ENCODE data around the gene ATXN1.

Gene ATXN1

DNA sequence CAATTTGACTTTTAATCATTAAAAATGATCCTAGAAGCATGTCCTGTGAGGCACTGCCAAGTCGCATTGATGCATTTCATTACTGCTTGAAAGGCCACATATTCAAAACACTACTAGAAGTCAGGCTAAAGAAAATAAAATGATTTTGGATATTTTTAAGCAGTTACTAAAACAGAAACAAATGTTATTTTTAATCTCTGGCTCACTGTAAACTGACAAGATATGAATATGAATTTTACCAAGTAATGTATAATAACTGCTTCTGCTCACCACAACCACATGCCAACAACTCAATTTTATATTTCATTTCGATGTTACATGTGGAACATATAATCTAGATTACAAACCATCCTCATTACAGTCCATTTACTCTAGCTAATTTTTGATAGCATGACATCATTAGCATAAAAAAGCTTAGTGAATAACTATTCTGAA lies 90.6 kb downstream of the ATXN1 start:
- no peak for DNase-seq

DNA sequence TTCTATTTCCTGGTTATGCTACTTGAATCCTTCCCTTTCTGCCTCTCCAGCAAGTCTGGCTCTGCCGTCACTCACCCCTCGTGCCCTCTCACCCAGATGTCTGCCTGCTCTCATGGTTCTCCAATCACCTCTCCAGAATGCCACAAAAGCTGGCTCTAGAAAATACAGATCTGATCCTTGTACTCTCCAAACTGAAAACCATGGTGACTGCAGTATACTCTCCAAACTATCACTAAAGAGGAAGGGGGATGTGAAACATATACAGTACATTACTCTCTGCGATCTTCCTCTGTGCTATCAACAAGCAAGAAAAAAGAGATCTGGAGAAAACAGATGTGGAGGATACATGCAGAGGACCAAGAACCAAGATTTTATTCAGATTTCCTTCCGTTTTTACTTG lies 91.1 kb downstream of the ATXN1 start:
- no peak for DNase-seq

DNA sequence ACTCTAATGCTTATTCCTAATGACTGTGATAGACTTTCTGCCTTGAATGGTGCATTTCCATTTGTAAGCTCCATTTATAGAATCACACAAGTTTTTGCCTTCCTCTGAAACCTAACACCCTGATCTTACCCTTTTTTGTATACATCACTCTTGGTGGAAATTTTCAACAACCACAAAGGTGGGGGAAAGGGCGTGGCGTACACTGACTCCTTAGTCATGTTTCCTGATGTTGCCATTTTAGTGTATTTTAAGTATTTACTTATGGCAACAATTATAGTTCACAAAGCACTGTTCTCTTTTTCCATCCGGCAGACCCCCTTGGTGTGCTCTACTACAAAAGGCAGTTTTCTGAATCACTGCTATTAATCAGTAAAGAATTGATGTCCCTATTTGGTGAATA lies 92.0 kb downstream of the ATXN1 start:
- peak; percentile 39 to 46 for DNase-seq

DNA sequence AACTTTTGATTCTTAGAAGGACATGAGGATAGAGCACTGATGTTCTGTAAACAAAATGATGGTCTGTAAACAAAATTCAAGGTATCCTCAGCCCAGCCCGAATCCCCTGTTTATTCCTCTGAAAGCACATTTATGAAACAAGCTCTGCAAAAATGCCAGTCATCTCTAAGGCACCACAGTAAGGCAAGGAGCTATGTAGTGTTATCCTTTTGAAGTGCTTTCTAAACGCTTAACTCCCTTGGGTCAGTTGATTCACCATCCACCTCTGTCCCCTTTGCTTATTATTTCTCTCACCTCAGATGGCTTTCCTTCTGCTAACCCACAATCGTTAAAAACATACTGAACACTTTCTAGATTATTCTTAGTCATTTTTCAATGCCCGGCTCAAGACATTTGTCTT lies 93.8 kb downstream of the ATXN1 start:
- no peak for DNase-seq

DNA sequence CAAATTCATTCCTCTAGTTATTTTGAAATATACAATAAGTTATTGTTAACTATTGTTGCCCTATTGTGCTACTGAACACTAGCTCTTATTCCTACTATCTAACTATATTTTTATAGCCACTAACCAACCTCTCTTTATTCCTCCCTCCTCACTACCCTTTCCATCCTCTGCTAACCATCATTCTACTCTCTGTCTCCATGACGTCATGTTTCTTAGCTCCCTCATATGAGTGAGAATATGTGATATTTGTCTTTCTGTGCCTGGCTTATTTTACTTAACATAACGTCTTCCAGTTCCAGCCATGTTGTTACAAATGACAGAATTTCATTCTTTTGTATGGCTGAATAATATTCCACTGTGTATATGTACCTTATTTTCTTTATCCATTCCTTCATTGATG lies 95.3 kb downstream of the ATXN1 start:
- no peak for DNase-seq

DNA sequence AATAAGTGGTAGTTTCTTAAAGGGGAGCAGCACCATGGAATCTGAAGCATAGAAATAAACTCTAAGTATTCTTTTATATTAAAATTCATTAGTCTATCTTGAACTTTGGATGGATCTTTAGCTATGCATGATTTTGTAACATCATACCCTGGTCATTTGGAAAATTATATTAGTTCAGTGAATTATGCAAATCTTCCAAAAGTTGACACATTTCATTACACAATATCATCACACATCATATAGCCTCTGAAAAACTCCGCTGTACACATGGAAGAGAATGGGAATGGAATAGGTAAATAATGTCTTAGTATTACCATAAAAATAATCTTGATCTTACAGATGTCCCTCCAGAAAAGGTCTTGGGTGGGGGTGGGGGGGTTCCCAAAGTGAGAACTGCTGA lies 96.1 kb downstream of the ATXN1 start:
- no peak for DNase-seq

DNA sequence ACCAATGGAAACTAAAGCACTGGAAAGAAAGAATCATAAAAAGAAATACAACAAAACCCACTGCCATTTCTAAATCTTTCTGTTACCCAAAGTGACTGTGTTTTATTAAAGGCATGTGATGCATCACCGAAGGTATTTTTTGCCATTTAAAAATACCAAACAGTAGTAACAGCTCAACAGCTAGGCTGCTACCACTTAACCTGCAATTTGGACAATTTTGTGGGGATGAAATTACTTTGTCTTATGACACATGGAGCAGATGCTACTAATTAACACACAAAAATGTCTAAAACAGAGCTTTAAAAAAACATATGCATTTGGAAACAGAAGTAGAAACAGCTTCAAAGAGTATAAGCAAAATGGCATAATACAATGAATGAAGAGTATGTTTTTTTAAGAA lies 97.4 kb downstream of the ATXN1 start:
- no peak for DNase-seq

DNA sequence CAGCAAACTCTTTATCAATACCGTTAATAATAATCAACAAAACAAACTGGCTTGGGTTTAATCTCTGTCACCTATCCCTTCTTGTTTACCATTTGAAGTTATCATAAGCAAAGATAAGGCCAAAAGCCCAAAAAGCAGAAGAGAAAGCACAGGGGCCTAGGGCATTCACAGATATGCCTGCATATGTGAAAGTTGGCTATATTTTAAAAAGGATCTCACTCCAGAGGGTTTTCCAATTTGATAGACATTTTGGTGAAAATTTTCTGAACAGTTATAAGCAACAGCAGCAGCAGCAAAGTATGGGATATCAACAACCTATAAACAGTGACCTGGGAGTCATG lies 101.1 kb downstream of the ATXN1 start:
- no peak for DNase-seq

DNA sequence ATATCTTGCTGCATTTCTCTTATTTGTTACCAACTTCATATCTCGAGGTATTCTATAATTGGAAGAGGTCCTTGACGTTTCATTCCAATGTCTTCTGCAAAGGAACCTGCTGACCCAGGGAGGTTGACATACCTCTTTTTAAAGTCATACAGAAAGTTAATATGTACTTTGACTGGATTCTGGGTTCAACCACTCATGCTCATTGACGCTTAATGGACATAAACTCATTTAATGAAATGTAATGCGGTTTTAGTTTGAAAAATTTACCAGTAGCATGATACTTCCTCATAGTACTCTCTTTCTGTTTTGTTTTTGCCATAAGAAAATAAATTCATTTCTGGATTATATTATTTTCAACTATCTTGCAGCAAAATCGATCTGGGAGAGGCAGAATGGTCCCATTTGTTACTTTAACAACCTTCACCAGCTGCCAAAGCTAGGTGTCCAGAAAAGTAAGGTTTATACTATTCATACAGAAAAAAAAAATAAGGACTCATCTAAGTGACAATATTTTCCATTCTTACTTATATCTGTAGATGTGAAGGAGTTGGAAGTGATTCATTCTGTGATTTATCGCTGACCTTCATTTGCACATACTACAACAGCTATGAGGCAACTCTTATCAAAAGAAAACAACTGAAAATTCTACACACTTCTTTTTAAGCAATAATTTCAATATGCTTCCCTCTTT lies 101.6 kb downstream of the ATXN1 start:
- DNase-seq, result no peak

DNA sequence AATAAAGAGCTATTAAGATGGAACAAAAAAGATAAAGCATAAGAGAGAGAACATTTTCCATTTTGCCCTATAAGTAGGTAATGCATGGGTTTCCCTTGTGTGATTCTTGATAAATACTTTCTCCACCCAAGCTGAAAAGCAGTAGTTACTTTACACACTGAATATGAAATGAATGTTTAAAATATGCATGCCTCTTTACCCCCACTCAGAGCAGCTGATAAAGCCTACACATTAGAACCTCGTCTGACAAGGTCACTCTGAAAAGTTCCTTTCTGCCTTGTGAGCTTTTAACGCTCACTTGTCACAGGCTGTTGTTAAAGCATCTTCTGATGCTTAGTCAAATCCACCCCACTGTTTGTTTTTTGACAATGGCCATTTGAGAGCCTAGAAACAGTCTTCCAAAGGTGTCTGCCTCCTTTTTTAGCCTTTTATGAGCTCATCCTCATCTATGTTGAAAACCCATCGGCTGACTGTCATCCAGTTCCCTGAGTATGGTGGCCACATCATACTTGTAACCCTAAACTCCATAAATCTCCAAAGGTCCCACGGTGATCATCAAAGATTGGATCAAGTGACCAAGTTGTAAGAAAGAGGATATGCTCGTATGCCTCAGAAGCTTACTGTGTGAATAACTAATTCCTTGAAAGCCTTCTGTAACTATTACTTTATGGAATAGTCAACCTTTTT lies 102.8 kb downstream of the ATXN1 start:
- DNase-seq, result no peak

DNA sequence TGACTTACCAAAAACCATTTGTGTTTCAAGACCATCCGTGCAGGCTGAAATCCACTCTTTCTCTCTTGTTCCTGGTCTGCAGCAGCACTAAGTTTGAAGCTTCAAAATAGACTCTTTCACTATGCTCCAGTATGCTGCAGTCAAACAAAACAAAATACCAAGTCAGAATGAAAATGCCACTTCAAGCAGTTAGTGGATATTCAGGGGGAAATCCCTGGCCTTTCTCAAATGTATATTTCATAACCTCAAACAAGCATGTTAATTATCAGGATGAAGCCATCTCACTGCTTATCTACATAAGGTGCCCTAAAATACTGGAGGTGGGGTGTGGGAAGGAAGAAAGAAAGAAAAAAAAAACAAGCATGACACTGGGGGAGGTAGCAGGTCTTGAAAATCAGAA lies 103.5 kb downstream of the ATXN1 start:
- no peak for DNase-seq

DNA sequence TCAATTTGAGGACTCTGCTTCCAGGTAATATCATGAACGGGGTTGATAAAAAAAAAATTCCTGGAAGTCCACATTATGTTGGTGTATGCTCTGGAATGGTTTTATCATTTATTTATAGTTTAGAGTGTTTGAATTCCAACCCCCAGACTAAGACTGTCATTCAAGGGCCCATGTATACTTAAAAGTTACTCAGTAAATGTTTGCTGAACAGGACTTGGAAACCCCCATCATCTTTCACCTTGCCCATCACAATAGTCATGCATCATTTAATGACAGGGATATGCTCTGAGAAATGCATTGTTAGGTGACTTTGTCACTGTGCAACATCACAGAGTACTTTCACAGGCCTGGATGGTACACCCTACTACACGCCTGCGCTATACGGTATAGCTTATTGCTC lies 104.8 kb downstream of the ATXN1 start:
- DNase-seq, result no peak

DNA sequence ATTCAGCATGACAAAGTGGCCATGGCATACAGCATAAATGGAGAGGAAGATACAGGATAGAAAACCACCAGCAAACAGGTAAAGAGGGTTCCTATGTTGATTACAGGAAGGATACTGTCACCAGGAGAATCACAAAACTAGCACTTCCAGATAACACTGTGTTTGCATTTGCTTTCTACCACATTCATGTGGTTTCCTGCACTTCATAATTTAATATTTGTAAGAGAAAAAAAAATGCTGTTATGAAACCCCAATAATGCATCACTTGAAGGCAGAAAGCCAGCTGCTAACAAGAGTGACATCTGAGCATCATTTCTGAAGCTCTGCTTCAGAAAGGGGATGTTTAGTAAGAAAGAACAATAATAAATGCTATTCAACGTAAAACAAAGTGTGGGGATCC lies 106.6 kb downstream of the ATXN1 start:
- DNase-seq, result no peak

DNA sequence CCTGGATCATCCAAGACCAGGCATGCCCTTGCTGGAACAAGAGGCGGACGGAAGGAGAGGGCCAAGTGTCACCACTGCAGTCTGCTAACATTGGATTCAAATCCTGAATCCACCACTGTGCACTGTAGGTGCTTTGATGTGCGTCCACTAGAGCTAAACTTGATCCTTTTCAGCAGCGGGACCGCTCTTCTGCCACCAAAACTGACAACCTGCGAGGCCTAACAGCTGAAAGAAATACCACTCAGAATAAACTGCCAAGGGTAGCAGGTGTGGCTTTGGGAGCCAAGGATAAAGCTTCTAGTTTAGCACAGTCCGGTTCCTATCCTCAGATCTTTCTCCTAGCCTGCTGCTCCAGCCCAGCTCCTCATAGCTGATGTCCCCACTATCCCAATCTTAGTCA lies 108.0 kb downstream of the ATXN1 start:
- no peak for DNase-seq

DNA sequence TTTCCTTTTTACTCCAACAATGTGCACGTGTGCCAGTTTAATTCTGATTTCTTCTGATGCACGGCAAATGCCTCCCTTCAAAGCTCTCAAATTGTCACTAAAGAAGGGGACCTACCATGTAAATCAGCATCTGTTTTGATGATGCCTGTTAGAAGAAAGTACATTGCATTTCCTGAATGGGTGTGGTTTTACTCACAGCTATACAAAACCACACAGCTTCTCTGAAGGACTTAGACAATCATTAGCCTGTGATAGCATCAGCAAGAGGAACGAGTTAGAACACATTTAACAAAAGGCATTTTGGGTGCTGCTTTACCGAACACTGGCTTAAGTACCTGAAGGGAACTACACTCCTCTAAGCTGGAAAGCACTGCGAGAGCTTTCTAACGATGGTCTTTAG lies 109.4 kb downstream of the ATXN1 start:
- DNase-seq, result no peak

DNA sequence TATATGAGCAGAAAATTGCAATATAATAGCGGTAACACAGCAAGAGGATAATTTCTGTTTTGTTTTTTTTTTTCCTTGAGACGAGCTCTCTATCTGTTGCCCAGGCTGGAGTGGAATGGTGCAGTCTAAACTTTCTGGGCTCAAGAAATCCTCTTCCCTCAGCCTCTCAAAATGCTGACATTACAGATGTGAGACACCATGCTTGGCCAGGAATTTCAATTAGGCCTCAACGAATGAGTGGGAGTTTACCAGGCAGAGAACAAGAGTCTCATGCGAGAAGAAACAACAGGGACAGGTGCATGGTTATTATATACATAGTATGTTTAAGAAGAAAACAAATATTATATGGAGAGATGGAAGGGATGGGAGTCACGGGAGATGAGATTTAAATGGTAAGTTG lies 111.4 kb downstream of the ATXN1 start:
- DNase-seq, result no peak

DNA sequence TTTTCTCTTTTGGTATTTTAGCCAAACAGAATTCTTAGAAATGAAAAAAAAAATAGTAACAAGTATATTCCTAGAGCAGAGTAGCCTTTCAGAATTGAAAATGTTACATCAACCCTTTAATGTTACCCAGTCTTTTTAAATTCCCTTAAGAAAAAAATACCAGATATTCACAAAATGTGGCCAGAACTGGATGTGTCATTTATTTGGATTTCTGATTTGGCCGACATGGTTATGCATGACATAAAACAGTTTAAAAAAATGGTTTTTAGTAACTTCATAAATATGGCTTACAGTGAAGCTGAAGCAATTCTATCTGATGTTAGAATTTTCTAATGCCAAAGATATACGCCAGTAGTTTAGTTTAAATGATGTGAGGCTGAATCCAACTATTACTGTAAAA lies 112.0 kb downstream of the ATXN1 start:
- DNase-seq, result no peak

DNA sequence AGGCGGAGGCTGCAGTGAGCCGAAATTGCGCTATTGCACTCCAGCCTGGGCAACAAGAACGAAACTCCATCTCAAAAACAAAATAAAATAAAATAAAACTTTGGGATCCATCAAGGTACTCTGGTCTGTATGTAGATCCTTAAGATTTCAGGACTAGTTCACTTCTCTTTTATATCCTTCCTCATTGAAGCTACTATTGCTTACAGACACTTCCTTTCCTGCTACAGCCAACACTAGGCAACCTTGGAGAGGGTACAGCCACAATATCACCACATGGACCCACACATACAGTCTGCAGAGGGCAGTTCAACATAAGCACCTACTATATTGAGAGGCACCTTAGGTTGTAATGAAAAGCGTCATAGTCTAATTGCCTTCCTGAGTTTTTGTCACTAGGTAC lies 113.3 kb downstream of the ATXN1 start:
- no peak for DNase-seq

DNA sequence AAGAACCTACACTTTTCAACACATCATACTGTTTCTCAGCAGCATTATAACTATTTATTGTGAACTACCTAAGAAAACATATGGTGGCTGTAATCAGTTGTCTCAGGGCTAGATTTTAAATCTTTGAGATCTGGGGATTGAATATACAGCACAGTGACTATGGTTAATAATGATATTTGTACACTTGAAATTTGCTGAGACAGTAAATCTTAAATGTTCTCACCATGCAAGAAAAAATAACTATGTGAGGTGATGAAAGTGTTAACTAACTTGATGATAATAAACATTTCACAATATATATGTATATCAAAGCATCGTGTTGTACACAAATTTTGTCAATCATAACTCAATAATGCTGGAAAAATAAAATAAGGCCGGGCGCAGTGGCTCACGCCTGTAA lies 113.8 kb downstream of the ATXN1 start:
- DNase-seq, result no peak

DNA sequence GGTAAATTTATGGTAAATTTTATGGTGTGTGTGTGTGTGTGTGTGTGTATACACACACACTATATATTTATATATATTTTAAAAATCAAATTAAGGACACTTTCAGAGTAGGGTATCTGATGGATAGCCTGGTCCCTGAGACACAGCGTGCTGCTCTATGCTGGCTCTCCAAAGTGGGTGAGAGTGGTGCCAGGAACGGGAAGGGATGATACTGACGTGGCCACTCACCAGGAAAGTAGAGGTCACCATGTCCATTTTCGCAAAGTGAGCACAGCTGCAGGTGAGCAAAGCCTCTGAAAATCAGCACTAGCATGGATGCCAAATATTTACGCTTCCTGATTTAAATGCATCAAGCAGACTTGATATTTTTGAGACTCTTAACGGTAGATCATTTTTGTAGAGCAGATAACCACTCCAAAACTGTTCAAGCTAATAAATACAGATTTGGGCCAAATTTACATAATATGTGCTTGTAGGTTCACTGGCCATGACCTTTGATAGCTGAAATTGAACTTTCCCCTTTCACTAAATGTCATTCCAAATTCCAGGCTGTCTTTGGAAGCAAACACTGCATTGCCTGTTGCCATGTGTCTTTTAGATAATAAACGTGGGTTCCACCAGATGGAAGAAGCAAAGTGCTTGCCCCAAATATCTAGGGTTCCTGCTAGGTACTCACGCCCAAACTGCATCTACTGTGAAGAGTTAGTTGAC lies 116.6 kb downstream of the ATXN1 start:
- no peak for DNase-seq

DNA sequence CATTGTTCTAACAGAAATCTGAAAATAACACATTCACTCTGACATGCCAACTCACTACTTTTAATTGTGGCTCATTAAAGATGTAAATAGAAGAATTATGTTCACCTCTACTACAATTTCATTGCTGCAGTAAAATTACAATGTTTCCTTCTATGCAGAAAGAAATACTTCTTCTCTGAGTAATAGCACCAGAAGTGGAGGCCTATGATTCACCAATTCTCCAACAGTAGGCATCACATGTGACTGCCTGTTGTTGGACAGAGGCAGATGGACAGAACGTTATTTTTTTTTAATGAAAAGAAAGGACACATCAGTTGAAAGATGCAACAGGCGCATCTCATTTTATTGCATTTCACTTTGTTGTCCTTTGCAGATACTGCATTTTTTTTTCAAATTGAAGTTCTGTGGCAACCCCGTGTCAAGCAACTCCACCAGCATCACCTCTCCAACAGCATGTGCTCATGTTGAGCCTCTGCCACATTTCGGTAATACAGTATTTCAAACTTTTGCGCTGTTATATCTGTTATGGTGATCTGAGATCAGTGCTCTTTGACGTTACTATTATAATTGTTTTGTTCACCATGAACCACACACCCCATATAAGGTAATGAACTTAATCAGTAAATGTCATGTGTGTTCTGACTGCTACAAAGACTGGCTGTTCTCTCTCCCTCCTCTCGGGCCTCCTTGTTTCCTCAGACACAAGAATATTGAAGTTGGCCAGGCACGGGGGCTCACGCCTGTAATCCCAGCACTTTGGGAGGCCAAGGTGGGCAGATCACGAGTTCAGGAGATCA lies 121.4 kb downstream of the ATXN1 start:
- DNase-seq, result no peak

DNA sequence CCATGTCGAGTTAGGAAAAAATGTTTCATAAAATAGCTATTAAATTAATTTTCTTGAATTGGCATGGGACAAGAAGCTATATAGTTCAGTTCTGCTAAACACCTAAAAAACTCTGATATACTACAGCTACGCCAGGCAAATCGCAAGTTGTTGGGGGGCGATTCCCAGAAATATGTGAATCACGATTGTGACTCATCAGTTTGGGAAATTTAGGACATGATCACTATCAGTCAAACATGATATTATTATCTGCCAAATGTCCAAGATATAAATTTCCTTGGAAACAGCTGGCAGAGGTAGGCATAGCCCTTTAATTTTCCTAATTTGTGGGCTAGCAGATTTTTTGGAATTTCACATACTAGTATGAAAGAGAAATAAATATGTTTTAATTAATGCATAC lies 123.6 kb downstream of the ATXN1 start:
- DNase-seq, result no peak

DNA sequence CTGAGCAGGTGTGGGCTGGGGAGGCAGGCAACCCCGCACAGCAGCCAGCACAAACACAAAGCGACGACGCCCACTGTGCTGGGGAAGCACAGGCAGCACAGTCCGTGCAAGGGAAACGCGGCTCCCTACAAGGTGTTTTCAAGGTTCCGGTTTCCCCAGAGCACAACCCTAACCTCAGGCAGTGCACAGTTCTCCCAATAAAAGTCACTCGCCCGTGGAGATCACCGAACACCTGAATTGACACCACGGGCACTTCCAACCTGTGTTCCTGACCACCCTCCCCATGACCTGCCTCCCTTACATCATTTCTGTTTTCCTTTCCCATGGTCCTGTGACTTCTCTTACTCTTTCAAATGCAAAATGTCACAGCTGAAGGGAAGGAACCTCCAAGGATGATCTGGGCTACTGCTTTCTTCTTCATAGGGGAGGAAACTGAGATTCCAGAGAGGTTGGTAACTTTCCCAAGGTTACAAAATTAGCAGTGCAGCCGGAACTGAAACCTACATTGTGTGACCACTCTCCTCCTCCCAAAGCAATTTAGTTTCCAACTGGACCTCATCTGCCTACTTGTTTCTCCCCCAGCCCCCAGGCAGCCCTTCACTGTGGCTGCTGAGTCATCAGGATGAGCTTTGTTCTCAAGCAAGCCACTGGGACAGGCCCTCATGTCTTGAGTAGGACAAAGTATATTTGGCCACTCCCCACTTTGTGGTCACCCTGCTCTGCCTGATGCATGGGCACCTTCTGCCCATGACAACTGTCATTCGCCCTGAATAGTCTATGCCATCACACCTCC lies 125.3 kb downstream of the ATXN1 start:
- DNase-seq, result no peak

Measured in stimulated activated CD4-positive, alpha-beta T cell treated with anti-CD3 and anti-CD28 coated beads, Interleukin-2, amount 100 ng/mL, for 48 hours (primary cell).